ENCODE measurements around the gene MACROD2.
"Not testable (repeated sequence)": the region's sequence is repeated elsewhere in the genome, so short reads cannot be mapped to it uniquely, and the experiment has no call there.

MACROD2 gene

DNA sequence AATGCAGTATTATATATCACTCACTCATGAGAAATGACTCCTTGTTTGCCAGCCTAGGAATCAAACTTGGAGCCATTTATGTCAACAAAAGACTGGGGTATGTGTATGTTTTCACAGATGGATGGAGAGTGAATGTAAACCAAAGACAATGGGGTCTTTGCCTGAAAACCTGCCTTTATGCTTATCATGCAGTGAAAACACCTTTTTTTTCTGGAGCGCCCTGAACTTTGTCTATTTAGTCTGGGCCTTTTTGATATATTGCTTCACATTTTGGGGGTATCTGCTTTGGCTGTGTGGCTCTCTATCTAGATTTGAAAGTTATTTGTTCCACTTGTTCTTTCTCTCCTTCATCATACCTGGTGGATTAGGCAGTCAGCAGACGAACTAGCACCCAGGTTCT, 1190.6 kb downstream of the MACROD2 start:
- TF ChIP-seq JUND (IDR thresholded peaks at IDR 0.05; ENCODE audit: low read depth), result no peak
- no peak for DNase-seq (ENCODE audit: low read depth in 1 of 2, low spot score in 1 of 2)
- in situ Hi-C loops (cut with HindIII; ENCODE audit: low pct_unique_long_range_greater_than_20kb, low sequenced_read_pairs), result no loop called here

DNA sequence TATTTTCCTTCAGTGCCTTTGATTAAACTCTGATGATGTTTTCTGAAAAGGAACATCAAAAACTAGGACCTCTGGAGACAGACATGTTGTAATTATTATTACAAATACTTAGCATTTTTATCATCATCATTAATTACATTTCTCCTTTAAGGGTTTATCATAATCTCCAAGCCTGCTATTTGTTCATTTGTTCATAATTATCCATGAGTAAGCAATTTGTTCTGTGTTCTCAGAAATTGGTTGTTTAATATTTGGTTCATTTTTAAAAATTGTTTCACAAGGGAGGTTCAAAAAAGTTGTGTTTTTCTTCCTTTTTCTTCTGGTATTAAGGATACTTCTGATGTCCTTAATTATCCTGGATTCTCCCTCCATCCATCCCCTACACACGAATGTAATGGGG, 1192.3 kb downstream of the MACROD2 start:
- no peak for DNase-seq (ENCODE audit: low read depth in 1 of 2, low spot score in 1 of 2)
- in situ Hi-C loops (cut with HindIII; ENCODE audit: low pct_unique_long_range_greater_than_20kb, low sequenced_read_pairs), result no loop called here
- TF ChIP-seq JUND (IDR thresholded peaks at IDR 0.05; ENCODE audit: low read depth), result no peak

DNA sequence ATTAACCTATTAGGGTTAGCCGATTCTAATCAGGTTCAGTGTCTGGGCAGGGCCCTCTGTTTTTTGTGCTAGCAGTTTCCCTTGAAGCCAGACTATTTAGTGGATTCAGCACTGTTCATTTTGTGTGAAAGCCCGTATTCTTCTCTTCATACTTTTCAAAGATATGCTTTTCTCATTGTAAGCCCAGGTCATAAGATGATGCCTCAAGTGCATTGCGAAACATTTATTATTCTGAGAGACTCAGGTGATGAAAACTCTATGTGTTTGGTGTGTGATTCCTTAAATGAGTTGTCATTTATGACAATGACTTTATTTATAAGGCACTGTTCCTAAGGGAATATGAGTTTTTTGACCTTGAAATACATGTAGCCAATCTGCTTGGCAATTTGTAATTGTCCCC, 1193.1 kb downstream of the MACROD2 start:
- in situ Hi-C loops (cut with HindIII; ENCODE audit: low pct_unique_long_range_greater_than_20kb, low sequenced_read_pairs), result no loop called here
- TF ChIP-seq JUND (IDR thresholded peaks at IDR 0.05; ENCODE audit: low read depth), result no peak
- no peak for DNase-seq (ENCODE audit: low read depth in 1 of 2, low spot score in 1 of 2)

DNA sequence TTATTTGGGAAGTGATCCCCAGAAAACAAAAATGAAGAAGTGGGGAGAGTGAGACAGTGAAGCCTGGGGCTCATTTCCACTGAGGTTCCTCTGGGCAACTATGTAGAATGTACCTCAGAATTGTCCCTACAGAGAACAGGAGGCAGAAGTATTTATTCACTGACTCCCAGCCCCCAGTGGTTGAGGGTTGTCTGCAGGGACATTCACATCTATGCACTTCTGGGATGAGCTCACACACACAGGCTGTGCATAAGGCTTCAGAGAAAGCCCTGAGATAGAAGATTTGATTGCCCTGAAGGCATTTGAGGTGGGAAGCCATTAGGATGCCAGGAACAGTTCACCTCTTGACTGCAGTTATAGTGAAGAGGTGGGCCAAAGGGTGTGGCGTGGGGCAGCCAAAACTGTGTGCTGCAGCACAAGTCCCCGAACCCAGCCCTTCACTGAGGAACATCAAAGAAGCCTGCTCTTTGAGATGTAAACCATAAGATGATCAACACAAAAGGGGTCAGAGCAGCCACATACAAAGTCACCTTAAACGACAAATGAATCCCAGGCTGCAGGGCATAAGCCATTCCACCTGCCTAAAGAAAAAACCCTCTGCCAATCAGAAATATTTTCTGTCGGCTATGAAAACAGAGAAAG, 1195.9 kb downstream of the MACROD2 start:
- DNase-seq (ENCODE audit: low read depth in 1 of 2, low spot score in 1 of 2), result no peak
- in situ Hi-C loops (cut with HindIII; ENCODE audit: low pct_unique_long_range_greater_than_20kb, low sequenced_read_pairs), result no loop called here

DNA sequence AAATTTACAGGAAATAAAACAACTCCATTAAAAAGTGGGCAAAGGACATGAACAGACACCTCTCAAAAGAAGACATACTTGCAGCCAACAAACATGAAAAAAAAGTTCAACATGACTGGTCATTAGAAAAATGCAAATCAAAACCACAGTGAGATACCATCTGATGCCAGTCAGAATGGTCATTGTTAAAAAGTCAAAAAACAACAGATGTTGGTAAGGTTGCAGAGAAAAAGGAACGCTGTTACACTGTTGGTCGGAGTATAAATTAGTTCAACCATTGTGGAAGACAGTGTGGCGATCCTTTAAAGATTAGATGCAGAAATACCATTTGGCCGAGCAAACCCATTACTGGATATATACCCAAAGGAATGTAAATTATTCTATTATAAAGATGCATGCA, 1200.1 kb downstream of the MACROD2 start:
- in situ Hi-C loops (cut with HindIII; ENCODE audit: low pct_unique_long_range_greater_than_20kb, low sequenced_read_pairs), result no loop called here
- DNase-seq (ENCODE audit: low read depth in 1 of 2, low spot score in 1 of 2), result no peak
- no peak for TF ChIP-seq JUND (IDR thresholded peaks at IDR 0.05; ENCODE audit: low read depth)

More for the DNA sequence above, 1195.9 kb downstream of the MACROD2 start:
- no peak for TF ChIP-seq JUND (IDR thresholded peaks at IDR 0.05; ENCODE audit: low read depth)

DNA sequence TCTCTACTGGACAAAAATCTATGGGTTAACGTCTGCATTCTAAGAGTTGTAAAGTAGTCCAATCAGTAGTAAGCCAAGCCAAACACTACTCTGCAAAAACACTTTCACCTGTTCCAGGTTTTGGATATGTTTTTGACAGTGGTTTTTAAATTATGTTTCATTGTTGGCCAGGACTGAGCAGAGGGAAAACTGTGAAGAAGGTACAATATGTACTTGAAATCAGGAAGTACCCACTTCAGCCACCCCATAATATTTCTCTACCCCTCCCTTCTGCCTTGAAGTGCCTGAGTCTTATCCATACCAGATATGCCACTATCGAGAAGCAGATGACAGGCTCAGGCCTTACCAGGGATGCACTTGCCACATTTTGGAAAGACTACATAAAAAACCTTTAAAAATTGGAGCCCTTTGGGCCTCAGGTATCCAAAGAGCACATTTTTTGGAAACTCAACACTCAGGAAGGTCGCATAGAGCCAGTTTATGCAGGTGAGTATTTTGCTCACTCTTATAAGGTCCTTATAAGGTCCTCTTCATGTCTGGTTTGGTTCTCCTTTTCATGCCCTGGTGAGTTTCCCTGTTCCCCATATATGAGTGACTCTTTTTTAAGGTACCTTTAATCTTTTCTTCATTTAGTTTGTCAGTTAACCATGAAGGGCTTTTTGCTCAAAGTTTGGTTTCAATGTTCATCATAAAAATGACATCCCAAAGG, 1201.4 kb downstream of the MACROD2 start:
- DNase-seq (ENCODE audit: low read depth in 1 of 2, low spot score in 1 of 2), result no peak
- in situ Hi-C loops (cut with HindIII; ENCODE audit: low pct_unique_long_range_greater_than_20kb, low sequenced_read_pairs), result no loop called here
- no peak for TF ChIP-seq JUND (IDR thresholded peaks at IDR 0.05; ENCODE audit: low read depth)

DNA sequence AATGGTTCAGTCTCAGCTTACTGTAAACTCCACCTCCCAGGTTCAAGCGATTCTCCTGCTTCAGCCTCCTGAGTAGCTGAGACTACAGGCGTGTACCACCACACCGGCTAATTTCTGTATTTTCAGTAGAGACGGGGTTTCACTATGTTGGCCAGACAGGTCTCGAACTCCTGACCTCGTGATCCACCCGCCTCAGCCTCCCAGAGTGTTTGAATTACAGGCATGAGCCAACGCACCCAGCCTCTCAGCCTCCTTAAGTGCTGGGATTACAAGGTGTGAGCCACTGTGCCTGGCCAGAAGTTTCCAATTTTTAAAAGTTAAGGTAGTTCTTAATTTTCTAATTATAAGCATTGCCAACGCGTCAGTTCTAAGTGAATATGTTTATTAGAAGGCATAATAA, 1202.7 kb downstream of the MACROD2 start:
- in situ Hi-C loops (cut with HindIII; ENCODE audit: low pct_unique_long_range_greater_than_20kb, low sequenced_read_pairs); DNase-seq (ENCODE audit: low read depth in 1 of 2, low spot score in 1 of 2): not testable (repeated sequence)

DNA sequence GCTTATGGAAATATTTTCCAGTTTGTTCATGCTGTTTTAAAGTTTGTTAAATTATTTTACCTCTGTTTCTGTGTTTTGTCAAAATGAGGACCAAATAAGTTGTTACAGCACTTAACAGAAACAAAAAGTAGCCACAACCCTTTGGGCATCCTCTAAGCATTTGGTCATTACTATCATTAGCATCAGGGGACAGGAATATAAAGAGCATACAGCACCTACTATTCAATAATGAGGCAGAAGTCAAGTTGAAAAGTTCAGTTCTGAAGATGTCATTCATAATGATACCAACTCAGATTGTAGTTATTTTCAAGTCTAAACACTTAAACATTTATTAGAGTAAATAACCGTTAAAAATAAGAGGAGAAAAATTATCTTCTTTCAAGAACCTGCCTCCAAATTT, 1204.4 kb downstream of the MACROD2 start:
- no peak for TF ChIP-seq JUND (IDR thresholded peaks at IDR 0.05; ENCODE audit: low read depth)
- in situ Hi-C loops (cut with HindIII; ENCODE audit: low pct_unique_long_range_greater_than_20kb, low sequenced_read_pairs), result no loop called here
- no peak for DNase-seq (ENCODE audit: low read depth in 1 of 2, low spot score in 1 of 2)

DNA sequence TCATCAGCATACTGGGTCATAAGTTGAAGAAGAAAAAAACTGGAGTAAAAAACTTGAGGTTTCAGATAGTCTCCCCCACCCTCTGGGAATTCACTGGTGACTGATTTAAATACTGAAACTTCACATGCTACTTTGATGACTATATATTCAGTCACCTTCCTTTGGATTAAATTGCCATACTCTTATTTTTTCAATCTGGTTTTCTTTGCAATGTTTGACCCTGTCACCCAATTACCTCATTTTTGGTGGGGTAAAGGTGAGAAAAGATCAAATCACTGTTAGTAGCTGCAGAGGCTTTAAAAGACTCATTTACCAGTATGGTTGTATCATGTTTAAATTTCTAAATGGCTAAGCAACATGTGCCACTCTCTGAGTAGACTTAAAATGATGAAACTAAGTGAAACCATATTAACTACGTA, 1204.8 kb downstream of the MACROD2 start:
- DNase-seq (ENCODE audit: low read depth in 1 of 2, low spot score in 1 of 2), result no peak
- no peak for TF ChIP-seq JUND (IDR thresholded peaks at IDR 0.05; ENCODE audit: low read depth)
- in situ Hi-C loops (cut with HindIII; ENCODE audit: low pct_unique_long_range_greater_than_20kb, low sequenced_read_pairs), result no loop called here

DNA sequence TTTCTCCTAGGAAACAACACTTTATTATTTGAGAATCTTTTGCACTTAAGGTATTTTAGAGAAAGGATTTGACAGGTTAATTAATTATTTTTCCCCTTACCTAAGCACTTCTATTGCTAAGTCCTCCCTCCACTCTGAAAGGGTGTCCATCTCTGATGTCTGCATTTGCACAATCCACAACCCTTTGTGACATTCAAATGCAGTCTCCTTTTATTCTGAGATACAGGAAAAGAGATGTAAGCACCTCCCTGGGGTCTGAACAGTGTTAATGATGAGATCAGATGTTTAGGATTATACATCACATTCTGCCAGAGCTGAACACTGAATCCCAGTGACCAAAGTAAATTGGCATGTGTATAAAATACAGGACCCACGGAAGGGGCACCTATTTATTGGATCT, 1206.3 kb downstream of the MACROD2 start:
- TF ChIP-seq JUND (IDR thresholded peaks at IDR 0.05; ENCODE audit: low read depth), result no peak
- in situ Hi-C loops (cut with HindIII; ENCODE audit: low pct_unique_long_range_greater_than_20kb, low sequenced_read_pairs), result no loop called here
- DNase-seq (ENCODE audit: low read depth in 1 of 2, low spot score in 1 of 2), result no peak

DNA sequence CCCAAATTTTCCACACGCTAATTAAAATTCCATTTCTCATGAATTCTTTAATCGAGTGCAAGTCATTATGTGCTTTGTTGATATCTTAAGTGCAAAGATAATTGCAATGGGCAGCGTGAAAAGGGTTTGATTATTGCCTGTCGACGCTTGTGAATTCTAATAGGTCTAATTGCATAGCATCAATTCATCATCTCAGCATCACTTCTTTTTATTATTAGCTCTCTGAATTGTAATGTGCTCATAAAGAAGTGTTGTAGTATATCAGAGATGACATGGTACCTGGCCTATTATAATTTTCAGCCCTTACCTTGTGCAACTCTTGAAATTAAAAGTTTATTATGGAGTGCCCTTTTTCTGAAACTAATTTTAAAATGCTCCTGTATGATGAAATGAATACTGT, 1208.9 kb downstream of the MACROD2 start:
- in situ Hi-C loops (cut with HindIII; ENCODE audit: low pct_unique_long_range_greater_than_20kb, low sequenced_read_pairs), result no loop called here
- TF ChIP-seq JUND (IDR thresholded peaks at IDR 0.05; ENCODE audit: low read depth), result no peak
- DNase-seq (ENCODE audit: low read depth in 1 of 2, low spot score in 1 of 2), result no peak

DNA sequence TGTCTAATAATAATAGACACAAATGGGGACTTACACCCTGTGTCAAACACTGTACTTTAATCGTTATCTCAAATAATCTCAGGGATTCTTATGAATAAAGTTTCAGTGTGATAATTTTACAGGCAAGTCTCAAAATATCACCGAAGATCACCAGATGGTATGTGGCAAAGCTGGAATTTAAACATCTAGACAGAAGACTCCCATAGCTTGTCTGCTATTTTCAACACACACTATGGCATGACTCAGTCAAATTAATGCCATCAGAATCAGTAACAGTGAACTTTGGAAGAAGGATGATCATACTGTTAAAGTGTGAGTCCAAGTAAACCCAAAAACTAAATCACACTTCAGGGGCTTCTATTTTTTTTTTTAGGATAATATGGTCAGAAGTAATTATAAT, 1209.7 kb downstream of the MACROD2 start:
- in situ Hi-C loops (cut with HindIII; ENCODE audit: low pct_unique_long_range_greater_than_20kb, low sequenced_read_pairs), result no loop called here
- no peak for TF ChIP-seq JUND (IDR thresholded peaks at IDR 0.05; ENCODE audit: low read depth)
- DNase-seq (ENCODE audit: low read depth in 1 of 2, low spot score in 1 of 2), result no peak

DNA sequence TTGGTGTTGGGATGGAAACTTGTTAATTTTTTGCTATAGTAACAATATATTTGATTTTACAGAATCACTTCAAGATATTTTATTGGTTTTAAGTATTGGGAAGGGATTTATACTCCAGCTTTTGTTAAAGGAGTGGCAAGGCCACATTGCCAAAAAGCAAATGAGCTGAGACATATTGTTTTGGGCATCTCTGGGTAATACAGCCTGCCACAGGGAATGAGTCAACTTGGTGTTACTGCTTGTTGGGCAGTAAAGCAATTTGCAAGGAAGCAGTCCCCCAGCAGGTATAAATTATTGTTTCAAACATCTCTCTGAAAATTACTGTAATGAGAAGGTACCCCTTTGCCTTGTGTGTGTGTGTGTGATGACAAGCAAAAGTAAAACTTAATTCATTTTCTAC, 1210.4 kb downstream of the MACROD2 start:
- in situ Hi-C loops (cut with HindIII; ENCODE audit: low pct_unique_long_range_greater_than_20kb, low sequenced_read_pairs), result no loop called here
- no peak for DNase-seq (ENCODE audit: low read depth in 1 of 2, low spot score in 1 of 2)
- TF ChIP-seq JUND (IDR thresholded peaks at IDR 0.05; ENCODE audit: low read depth), result no peak

DNA sequence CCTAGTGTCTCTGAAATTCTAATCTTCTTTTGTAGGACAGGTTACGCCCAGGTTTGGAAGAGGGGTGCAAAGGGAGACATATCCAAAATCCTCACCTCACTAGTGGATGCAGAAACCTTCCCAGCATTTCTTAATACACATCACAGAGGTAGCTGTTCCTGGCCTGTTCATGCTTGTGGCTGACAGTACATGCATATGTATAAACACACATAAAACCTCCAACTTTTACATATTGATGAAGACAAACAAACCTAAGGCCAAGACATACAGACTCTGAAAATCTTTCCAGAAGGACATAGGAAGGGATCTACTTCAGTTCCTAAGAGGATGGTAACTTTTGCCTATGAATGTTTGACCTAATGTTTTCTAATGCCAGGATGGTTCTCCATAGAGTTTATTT, 1214.2 kb downstream of the MACROD2 start:
- in situ Hi-C loops (cut with HindIII; ENCODE audit: low pct_unique_long_range_greater_than_20kb, low sequenced_read_pairs), result no loop called here
- no peak for TF ChIP-seq JUND (IDR thresholded peaks at IDR 0.05; ENCODE audit: low read depth)
- no peak for DNase-seq (ENCODE audit: low read depth in 1 of 2, low spot score in 1 of 2)

All from T47D (cell line).